SIG-M5 (cell line): ENCODE measurements around the gene TRPC4.
"Not testable (repeated sequence)": the region's sequence is repeated elsewhere in the genome, so short reads cannot be mapped to it uniquely, and the experiment has no call there.

Source experiments
- DNase-seq: peaks from one replicate; lab custom pipeline; 2025; lab: John Stamatoyannopoulos, UW

The TRPC4 gene

DNA sequence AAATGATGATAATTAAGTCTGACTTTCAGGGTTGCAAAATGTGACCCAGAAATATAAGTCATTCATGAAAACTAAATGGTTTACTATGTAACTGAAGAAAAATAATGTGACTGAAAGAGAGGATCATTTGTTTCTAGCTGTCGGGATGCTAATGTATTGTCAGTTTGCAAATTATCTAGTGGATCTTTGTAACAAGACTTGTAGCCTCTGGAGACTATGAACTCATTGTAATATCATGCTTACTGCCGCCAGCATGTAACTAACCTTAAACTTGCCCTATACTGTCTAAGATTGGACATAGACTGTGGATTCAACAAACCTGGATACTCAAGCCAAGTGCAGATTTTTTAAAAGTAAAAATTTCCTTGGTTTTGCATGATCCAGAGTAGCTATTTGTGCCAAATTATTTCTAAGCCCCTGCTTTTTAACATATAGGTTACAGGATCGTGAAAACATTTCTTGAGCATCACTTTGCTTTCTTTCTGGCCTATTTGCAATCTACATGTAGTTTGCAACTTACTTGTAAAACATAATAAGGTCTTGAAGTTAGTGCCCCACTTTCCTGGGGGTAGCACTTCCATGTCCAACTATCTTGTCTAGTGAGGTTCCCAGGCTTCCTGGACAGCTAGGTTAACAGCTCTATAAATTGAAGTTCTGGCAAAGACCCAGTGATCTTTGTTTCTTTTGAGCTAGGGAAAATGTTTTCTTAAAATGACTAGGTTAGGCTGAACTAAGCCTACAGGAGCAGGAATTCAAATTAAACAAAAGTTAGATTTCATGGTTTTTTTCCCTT is 267.7 kb downstream of the TRPC4 start:
- DNase-seq, result no peak

DNA sequence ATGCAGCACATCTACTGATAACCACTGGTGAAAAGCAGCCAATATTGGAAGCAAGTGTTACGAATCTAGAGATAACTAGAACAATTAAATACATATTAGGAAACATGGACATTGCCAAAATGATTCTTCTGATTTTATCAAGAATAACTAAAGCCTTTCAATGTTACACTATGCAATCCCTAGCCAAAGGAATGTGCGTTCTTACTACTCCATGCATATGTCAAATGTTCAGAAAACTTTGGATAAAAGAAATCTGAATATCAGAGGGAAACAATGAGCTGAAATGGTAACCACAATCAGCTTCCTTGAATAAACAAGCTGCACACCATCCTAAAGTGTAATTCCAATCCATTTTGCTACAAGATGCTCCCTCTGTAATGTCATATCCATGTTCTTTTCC is 270.1 kb downstream of the TRPC4 start:
- no peak for DNase-seq

DNA sequence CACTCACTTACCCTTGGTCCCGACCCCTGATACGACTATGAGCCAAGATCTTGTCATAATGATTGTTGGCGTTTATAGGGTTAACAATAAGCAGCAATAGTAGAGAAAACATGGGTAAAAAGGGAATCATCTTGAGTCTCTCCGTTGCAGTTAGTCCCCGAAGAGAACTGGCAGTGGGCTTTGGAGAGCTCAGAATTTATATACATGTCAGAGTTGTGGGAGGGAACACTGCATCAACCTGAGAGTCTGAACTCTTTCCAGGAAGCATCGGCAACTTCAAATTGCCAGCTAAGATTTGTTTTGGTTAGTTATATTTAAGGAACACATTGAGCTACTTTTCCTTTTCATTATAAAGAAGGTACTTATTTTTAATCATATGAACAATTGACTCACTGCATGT is 271.0 kb downstream of the TRPC4 start, which contains the start of gene POSTN:
TSS of gene POSTN (minus strand) at position 172 of the 400 bp plus-strand sequence. CDS start at position 130, 42 bp downstream.
- DNase-seq, result no peak

DNA sequence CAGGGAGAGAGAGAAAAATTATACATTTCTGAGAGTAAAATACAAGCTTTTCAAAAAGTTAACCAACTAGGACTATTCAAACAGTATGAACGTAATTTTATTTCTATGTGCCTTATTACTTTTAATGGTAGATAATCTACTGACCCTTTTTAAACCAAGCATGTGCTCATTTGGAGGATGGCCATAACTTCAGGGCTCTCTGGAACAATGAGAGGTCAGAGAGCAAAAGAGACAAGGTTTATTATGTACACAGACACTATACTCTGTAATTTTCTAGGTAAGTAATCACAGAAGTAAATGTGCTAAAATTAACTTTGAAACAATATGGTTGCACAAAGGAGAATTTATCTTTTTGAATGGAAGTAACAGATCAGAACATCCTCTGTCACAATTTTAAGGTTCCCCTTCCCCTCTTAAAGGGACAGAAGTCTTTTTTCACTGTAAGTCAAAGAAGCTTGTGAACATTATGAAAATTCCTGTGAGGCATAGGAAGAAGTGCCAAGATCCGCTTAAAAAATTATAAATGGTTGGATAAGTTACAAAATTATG is 272.0 kb downstream of the TRPC4 start:
- DNase-seq, result no peak

DNA sequence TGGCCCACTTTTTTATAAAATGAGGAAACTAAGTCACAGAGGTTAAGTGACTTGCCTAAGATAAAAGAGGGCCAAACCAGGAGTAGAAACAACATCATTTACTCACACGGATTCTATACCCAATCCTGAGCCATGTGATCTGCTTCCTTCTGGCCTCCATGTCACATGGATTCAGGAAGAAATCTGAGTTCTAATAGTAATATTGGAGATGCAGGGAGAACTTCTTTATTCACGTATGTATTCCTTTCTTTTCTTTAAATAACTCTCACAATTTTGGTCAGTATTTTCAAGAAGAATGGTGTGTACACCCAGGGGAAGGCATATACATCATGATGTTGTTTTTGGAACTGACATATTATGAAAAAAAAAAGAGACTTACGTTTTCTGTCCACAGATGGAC is 272.8 kb downstream of the TRPC4 start:
- no peak for DNase-seq

DNA sequence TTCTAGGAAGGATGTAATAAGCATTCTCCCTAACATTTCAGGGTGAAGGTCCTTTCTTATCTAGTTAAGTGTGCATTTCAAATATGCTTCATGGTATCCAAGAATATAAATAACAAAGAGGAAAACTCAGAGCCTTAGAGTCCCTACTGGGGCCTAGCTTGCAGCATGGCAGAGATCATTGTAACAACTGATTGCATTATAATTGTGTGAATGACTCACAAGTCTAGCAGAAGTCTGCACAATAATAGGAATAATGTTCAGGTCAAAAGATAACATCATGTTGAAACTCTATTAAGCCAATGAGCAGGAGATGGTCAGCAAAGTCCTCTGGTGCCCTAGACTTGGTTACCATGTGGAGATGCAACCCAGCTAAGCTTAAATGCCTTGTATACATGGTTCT is 274.4 kb downstream of the TRPC4 start:
- no peak for DNase-seq

DNA sequence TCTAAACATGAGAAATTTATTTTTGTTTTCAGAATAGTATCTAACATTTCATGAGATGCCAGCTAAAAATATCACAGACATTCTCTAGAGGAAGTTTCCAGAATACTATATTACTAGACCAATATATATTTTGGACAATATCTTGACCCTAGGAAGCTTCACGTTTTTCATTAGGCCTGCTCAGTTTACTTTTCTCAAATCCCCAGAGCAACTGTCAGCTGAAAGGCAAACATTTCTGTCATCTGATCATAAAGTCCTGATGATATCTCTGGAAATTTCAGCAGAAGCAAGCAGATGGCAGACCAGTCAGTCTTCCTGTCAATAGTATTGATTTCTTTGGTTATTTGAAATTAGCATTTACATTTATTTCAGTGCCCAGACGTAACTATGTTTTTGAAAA is 275.0 kb downstream of the TRPC4 start:
- no peak for DNase-seq

DNA sequence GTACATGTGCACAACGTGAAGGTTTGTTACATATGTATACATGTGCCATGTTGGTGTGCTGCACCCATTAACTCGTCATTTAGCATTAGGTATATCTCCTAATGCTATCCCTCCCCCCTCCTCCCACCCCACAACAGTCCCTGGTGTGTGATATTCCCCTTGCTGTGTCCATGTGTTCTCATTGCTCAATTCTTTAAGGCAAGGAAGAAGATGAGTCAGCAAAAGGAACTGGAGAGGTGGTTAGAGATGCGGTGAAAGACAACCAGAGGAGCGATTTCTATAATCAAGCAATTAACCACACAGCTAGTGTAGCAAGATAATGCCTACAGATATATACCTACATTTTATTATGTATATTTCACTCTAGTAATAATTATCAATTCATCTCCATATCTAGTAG is 280.2 kb downstream of the TRPC4 start:
- not testable (repeated sequence) for DNase-seq

DNA sequence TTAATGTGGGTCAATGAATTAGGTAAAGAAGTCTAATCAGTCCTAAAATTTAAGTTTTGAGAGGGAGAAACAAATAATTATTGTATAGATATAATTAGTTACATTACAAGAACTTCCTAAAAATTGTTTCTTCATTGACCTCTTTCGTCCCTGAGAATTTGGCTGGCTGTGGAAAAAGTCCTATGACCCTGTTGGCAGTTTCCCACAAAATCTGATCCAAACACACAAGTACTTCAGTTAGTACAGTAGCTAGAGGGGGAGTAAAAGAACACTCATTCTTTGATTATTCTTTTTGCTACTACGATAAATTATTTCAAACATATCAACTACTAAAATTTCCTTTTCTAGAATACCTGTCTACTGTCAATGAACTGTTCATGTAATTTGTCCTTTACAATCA is 282.3 kb downstream of the TRPC4 start:
- no peak for DNase-seq
